C4-2B (cell line): Measurements from ENCODE around the gene SORCS2.

ENCODE experiments used
- H3K27ac ChIP-seq: fragments of 450-650 bp; 2 replicates; pipeline ENCODE4 v1.5.1; 2017
- CTCF ChIP-seq: fragments of 450-650 bp; conservative IDR thresholded peaks from 2 replicates; pipeline ENCODE4 v1.5.1; 2017; ENCODE audit warnings: mild to moderate bottlenecking
- ZFX ChIP-seq: fragments of 450-650 bp; IDR thresholded peaks from 2 replicates; pipeline ENCODE4 v1.6.1; 2017

SORCS2 gene

GRCh38 chr4:7766086-7766485, 573.7 kb downstream of the SORCS2 start:
- no peak overlapping the region for H3K27ac ChIP-seq
- TF ChIP-seq ZFX (no peak), CTCF (no peak)

GRCh38 chr4:7766661-7767345, 574.5 kb downstream of the SORCS2 start:
- no peak for TF ChIP-seq CTCF
- TF ChIP-seq ZFX, result no peak
- no peak overlapping the region for H3K27ac ChIP-seq

- TF ChIP-seq CTCF, result no peak
- no peak for TF ChIP-seq ZFX
- H3K27ac ChIP-seq, result no peak overlapping the region
These were observed 575.2 kb downstream of the SORCS2 start for GRCh38 chr4:7767526-7767925.

- TF ChIP-seq ZFX (no peak), CTCF (no peak)
- no peak overlapping the region for H3K27ac ChIP-seq
These were observed 575.6 kb downstream of the SORCS2 start for GRCh38 chr4:7767966-7768365.

- no peak overlapping the region for H3K27ac ChIP-seq
- TF ChIP-seq CTCF, result no peak
- no peak for TF ChIP-seq ZFX
These were observed 576.4 kb downstream of the SORCS2 start for GRCh38 chr4:7768736-7769135.

GRCh38 chr4:7769396-7770223, 577.3 kb downstream of the SORCS2 start:
- no peak for TF ChIP-seq CTCF
- TF ChIP-seq ZFX, result no peak
- H3K27ac ChIP-seq, result no peak overlapping the region
